ES-I3 (cell line): Measurements from ENCODE around the gene SLC15A5.

ENCODE experiments used
- H3K36me3 ChIP-seq: 2 replicates; pipeline ENCODE4 v1.6.1; 2013; ENCODE audit warnings: mild to moderate bottlenecking, low read length, control low read depth, moderate library complexity; ENCODE audit not compliant: insufficient read depth
- H3K4me1 ChIP-seq: 2 replicates; pipeline ENCODE4 v1.6.1; 2013; ENCODE audit warnings: mild to moderate bottlenecking, control low read depth, low read length; ENCODE audit not compliant: insufficient read depth
- H3K9ac ChIP-seq: 2 replicates; pipeline ENCODE4 v1.6.1; 2013; ENCODE audit warnings: low read depth, mild to moderate bottlenecking, low read length, moderate library complexity
- H3K9me3 ChIP-seq: 2 replicates; pipeline ENCODE4 v1.6.1; 2013; ENCODE audit warnings: mild to moderate bottlenecking, low read length, moderate library complexity; ENCODE audit not compliant: control insufficient read depth, insufficient read depth

The SLC15A5 gene

GRCh38 chr12:16238661-16239060 is 38.8 kb downstream of the SLC15A5 start:
- Histone ChIP-seq H3K9ac (no peak overlapping the region), H3K4me1 (no peaks in the 10 kb centered on the region), H3K9me3 (no peaks in the 10 kb centered on the region), H3K36me3 (no peaks in the 10 kb centered on the region)

GRCh38 chr12:16229676-16230075 is 47.8 kb downstream of the SLC15A5 start:
- H3K9me3 ChIP-seq, result peaks cover 7% of the 10 kb centered on the region; the same call in 1 of the 2 replicates
- H3K9ac ChIP-seq, result no peak overlapping the region
- H3K4me1 ChIP-seq, result no peaks in the 10 kb centered on the region
- H3K36me3 ChIP-seq, result no peaks in the 10 kb centered on the region

- H3K9me3 ChIP-seq, result peaks cover 7% of the 10 kb centered on the region; the same call in 1 of the 2 replicates
- no peaks in the 10 kb centered on the region for H3K36me3 ChIP-seq
- H3K4me1 ChIP-seq, result no peaks in the 10 kb centered on the region
- H3K9ac ChIP-seq, result no peak overlapping the region
Observed at GRCh38 chr12:16228067-16228466, 49.4 kb downstream of the SLC15A5 start.

- Histone ChIP-seq H3K9ac (no peak overlapping the region), H3K36me3 (no peaks in the 10 kb centered on the region), H3K4me1 (no peaks in the 10 kb centered on the region), H3K9me3 (no peaks in the 10 kb centered on the region)
Observed at GRCh38 chr12:16225692-16226091, 51.8 kb downstream of the SLC15A5 start.

GRCh38 chr12:16224196-16224595 is 53.3 kb downstream of the SLC15A5 start:
- Histone ChIP-seq H3K9me3 (no peaks in the 10 kb centered on the region), H3K4me1 (no peaks in the 10 kb centered on the region), H3K9ac (no peak overlapping the region), H3K36me3 (no peaks in the 10 kb centered on the region)

- Histone ChIP-seq H3K9ac (no peak overlapping the region), H3K9me3 (no peaks in the 10 kb centered on the region)
Observed at GRCh38 chr12:16221776-16222175, 55.7 kb downstream of the SLC15A5 start.

GRCh38 chr12:16220120-16220519 is 57.4 kb downstream of the SLC15A5 start:
- H3K4me1 ChIP-seq, result no peaks in the 10 kb centered on the region
- H3K36me3 ChIP-seq, result no peaks in the 10 kb centered on the region
- H3K9ac ChIP-seq, result no peak overlapping the region
- no peaks in the 10 kb centered on the region for H3K9me3 ChIP-seq

More at GRCh38 chr12:16221776-16222175, 55.7 kb downstream of the SLC15A5 start:
- H3K4me1 ChIP-seq, result no peaks in the 10 kb centered on the region
- no peaks in the 10 kb centered on the region for H3K36me3 ChIP-seq

- Histone ChIP-seq H3K9ac (no peak overlapping the region), H3K4me1 (no peaks in the 10 kb centered on the region), H3K9me3 (no peaks in the 10 kb centered on the region), H3K36me3 (no peaks in the 10 kb centered on the region)
Observed at GRCh38 chr12:16218934-16219751, 58.3 kb downstream of the SLC15A5 start.

GRCh38 chr12:16218234-16218633 is 59.3 kb downstream of the SLC15A5 start:
- H3K36me3 ChIP-seq, result no peaks in the 10 kb centered on the region
- no peaks in the 10 kb centered on the region for H3K4me1 ChIP-seq
- H3K9ac ChIP-seq, result no peak overlapping the region
- no peaks in the 10 kb centered on the region for H3K9me3 ChIP-seq

- Histone ChIP-seq H3K36me3 (no peaks in the 10 kb centered on the region), H3K9ac (no peak overlapping the region), H3K4me1 (no peaks in the 10 kb centered on the region; the same call in 1 of the 2 replicates), H3K9me3 (no peaks in the 10 kb centered on the region)
Observed at GRCh38 chr12:16211731-16212130, 65.8 kb downstream of the SLC15A5 start.

- Histone ChIP-seq H3K9ac (no peak overlapping the region), H3K9me3 (no peaks in the 10 kb centered on the region), H3K4me1 (no peaks in the 10 kb centered on the region), H3K36me3 (no peaks in the 10 kb centered on the region)
Observed at GRCh38 chr12:16198884-16199283, 78.6 kb downstream of the SLC15A5 start.

- Histone ChIP-seq H3K9ac (no peak overlapping the region), H3K36me3 (no peaks in the 10 kb centered on the region), H3K4me1 (no peaks in the 10 kb centered on the region), H3K9me3 (no peaks in the 10 kb centered on the region; the same call in 1 of the 2 replicates)
Observed at GRCh38 chr12:16197600-16197999, 79.9 kb downstream of the SLC15A5 start.

- Histone ChIP-seq H3K9me3 (no peaks in the 10 kb centered on the region; the same call in 1 of the 2 replicates), H3K4me1 (peaks cover 6% of the 10 kb centered on the region), H3K36me3 (no peaks in the 10 kb centered on the region; the same call in 1 of the 2 replicates)
Observed at GRCh38 chr12:16189849-16190248, 87.6 kb downstream of the SLC15A5 start.

GRCh38 chr12:16187660-16188059 is 89.8 kb downstream of the SLC15A5 start:
- Histone ChIP-seq H3K36me3 (no peaks in the 10 kb centered on the region; the same call in 1 of the 2 replicates), H3K9me3 (no peaks in the 10 kb centered on the region), H3K4me1 (peaks cover 12% of the 10 kb centered on the region), H3K9ac (no peak overlapping the region)

More at GRCh38 chr12:16189849-16190248, 87.6 kb downstream of the SLC15A5 start:
- H3K9ac ChIP-seq, result no peak overlapping the region

GRCh38 chr12:16184681-16185080 is 92.8 kb downstream of the SLC15A5 start:
- Histone ChIP-seq H3K9me3 (no peaks in the 10 kb centered on the region), H3K36me3 (no peaks in the 10 kb centered on the region), H3K4me1 (peaks cover 12% of the 10 kb centered on the region), H3K9ac (no peak overlapping the region)
